Parathyroid adenoma (tissue), 2 donors: ENCODE results near the gene SSU72.
"Not testable (repeated sequence)": the region's sequence is repeated elsewhere in the genome, so short reads cannot be mapped to it uniquely, and the experiment has no call there.

Source experiments
- H2AFZ ChIP-seq: fragments of 300-600 bp; sonication (generic); one replicate; pipeline ENCODE4 v1.7.0; 2017; ENCODE audit warnings: antibody characterized with exemption, mild to moderate bottlenecking
- H3K27ac ChIP-seq: fragments of 300-600 bp; sonication (generic); one replicate; pipeline ENCODE4 v1.7.0; 2017
- H3K27me3 ChIP-seq: fragments of 300-600 bp; sonication (generic); one replicate; pipeline ENCODE4 v1.7.0; 2017; ENCODE audit warnings: low read length; ENCODE audit not compliant: control insufficient read depth, insufficient read depth
- H3K36me3 ChIP-seq: fragments of 300-600 bp; sonication (generic); one replicate; pipeline ENCODE4 v1.7.0; 2017; ENCODE audit warnings: low read length; ENCODE audit not compliant: control insufficient read depth, insufficient read depth
- H3K4me1 ChIP-seq: fragments of 300-600 bp; sonication (generic); one replicate; pipeline ENCODE4 v1.7.0; 2017; ENCODE audit warnings: control low read depth
- H3K4me2 ChIP-seq: fragments of 300-600 bp; sonication (generic); one replicate; pipeline ENCODE4 v1.7.0; 2017; ENCODE audit warnings: low read length
- H3K4me3 ChIP-seq: fragments of 300-600 bp; sonication (generic); one replicate; pipeline ENCODE4 v1.7.0; 2017; ENCODE audit warnings: low read depth, low read length
- H3K79me2 ChIP-seq: fragments of 300-600 bp; sonication (generic); one replicate; pipeline ENCODE4 v1.7.0; 2017; ENCODE audit warnings: control low read depth
- H3K9ac ChIP-seq: fragments of 300-600 bp; sonication (generic); one replicate; pipeline ENCODE4 v1.7.0; 2017; ENCODE audit warnings: mild to moderate bottlenecking
- H3K9me3 ChIP-seq: fragments of 300-600 bp; sonication (generic); one replicate; pipeline ENCODE4 v1.7.0; 2017; ENCODE audit warnings: low read length; ENCODE audit not compliant: control insufficient read depth
- TF ChIP-seq, protein P1 (sequence below): fragments of 300-600 bp; sonication (generic); IDR thresholded peaks from one replicate; pipeline ENCODE4 v1.7.0; 2017; ENCODE audit warnings: antibody characterized with exemption, mild to moderate bottlenecking
- donor health status: primary hyperparathyroidism.

SSU72 gene

DNA sequence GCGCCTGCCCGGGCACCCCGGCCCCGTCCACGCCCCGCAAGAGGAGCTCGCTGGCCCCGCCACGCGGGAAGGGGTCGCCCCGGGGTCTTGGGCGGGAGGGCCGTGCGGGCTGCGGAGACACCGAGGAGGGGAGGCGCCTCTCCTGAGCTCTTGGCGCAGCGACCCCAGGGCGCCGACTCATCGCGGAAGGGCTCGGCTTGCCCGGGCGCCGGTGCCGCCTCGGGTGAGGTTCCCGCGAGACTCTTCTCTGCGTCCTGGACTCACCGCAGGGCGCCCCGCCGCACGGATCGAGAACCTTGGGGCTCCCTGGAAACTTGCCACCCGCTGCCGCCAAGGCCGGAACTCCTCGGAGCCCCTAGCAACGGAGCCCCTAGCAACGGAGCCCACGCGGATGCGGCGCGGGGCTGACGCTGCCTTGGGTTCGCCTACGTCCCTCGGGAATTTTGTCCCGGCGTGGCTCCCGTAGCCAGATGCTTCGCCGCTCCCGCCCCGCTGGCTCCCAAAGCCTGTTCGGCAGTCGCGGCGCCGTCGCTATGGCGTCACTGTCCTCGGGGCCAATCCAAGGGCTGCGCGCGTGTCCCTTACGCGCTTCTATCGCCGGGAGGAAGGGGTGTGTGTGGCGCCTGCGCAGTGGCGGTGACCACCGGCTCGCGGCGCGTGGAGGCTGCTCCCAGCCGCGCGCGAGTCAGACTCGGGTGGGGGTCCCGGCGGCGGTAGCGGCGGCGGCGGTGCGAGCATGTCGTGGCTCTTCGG is 63.0 kb downstream of the SSU72 start, which contains the start of gene ATAD3A:
Gene ATAD3A, plus strand, starts transcription at position 630 of the 753 bp plus-strand sequence. Its CDS starts 107 bp downstream, at position 737.
- no peaks in the 10 kb centered on the region for H3K9me3 ChIP-seq
- H3K79me2 ChIP-seq, result no peaks in the 10 kb centered on the region
- H3K36me3 ChIP-seq, result no peaks in the 10 kb centered on the region
- peak within 1 kb of the TSS; percentile 83 for H3K27ac ChIP-seq
- H3K4me3 ChIP-seq, result peak within 1 kb of the TSS; percentile 91
- peak within 1 kb of the TSS; percentile 81 for H2AFZ ChIP-seq
- H3K4me1 ChIP-seq, result peaks cover 3% of the 10 kb centered on the region
- no peaks in the 10 kb centered on the region for H3K27me3 ChIP-seq
- peak within 1 kb of the TSS; percentile 97 for H3K4me2 ChIP-seq
- TF ChIP-seq, protein P1, sequence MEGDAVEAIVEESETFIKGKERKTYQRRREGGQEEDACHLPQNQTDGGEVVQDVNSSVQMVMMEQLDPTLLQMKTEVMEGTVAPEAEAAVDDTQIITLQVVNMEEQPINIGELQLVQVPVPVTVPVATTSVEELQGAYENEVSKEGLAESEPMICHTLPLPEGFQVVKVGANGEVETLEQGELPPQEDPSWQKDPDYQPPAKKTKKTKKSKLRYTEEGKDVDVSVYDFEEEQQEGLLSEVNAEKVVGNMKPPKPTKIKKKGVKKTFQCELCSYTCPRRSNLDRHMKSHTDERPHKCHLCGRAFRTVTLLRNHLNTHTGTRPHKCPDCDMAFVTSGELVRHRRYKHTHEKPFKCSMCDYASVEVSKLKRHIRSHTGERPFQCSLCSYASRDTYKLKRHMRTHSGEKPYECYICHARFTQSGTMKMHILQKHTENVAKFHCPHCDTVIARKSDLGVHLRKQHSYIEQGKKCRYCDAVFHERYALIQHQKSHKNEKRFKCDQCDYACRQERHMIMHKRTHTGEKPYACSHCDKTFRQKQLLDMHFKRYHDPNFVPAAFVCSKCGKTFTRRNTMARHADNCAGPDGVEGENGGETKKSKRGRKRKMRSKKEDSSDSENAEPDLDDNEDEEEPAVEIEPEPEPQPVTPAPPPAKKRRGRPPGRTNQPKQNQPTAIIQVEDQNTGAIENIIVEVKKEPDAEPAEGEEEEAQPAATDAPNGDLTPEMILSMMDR, result no peak
- no peak within 1 kb of the TSS for H3K9ac ChIP-seq

DNA sequence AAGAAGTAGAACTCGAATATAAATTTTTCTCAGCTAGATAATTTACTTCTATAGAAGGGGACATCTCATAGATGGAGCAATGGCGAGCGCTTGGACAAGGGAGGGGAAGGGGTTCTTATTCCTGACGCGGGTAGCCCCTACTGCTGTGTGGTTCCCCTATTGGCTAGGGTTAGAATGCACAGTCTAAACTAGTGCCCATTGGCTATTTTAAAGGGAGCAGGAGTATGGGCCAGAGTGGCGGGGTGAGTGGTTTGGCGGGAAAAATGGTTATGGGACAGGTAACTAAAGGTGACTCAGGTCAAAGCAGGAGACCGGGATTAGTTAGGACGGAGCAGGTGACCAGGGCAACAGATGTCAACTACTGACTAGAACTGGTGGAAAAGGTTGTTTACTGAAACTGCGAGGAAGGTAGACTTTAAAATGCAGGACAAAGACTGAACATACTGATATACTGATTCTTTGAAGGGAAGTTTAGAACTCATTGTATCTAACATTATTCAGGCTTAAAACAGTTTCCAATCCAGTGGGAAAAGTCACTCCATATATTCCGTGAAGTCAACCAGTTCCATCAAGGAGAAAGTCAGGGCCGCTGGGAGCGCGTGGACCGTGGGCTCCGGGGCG is 63.6 kb downstream of the SSU72 start:
- Histone ChIP-seq H3K36me3 (no peaks in the 10 kb centered on the region), H3K27me3 (no peaks in the 10 kb centered on the region), H2AFZ (peak overlapping the region; percentile 81), H3K27ac (peak overlapping the region; percentile 83), H3K79me2 (no peaks in the 10 kb centered on the region), H3K9ac (no peak overlapping the region), H3K4me3 (peak overlapping the region; percentile 91), H3K4me2 (peak overlapping the region; percentile 97), H3K9me3 (no peaks in the 10 kb centered on the region), H3K4me1 (peaks cover 3% of the 10 kb centered on the region)
- TF ChIP-seq, protein P1, result no peak

DNA sequence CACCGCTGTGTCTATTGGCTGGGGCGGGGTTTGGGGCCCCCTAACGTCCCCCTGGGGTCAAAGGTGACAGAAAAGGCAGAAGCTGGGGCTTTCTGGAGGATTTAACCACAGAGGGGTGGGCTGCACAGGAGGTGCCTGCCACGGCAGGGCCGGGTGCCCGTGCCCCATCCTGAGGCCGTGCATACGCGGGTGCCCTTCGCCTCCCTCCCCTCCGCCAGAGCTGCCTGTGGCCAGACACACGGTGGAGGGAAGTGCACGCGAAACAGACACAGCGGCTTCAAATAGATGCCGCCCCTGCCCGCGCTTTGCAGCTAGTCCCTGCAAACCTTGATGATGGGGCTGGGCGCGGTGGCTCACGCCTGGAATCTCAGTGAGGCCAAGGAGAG is 65.2 kb downstream of the SSU72 start:
- H3K36me3 ChIP-seq, H3K27me3 ChIP-seq, H3K9ac ChIP-seq, H3K4me2 ChIP-seq, H3K79me2 ChIP-seq, H3K4me3 ChIP-seq, H3K27ac ChIP-seq, H2AFZ ChIP-seq, H3K4me1 ChIP-seq, H3K9me3 ChIP-seq: not testable (repeated sequence)

DNA sequence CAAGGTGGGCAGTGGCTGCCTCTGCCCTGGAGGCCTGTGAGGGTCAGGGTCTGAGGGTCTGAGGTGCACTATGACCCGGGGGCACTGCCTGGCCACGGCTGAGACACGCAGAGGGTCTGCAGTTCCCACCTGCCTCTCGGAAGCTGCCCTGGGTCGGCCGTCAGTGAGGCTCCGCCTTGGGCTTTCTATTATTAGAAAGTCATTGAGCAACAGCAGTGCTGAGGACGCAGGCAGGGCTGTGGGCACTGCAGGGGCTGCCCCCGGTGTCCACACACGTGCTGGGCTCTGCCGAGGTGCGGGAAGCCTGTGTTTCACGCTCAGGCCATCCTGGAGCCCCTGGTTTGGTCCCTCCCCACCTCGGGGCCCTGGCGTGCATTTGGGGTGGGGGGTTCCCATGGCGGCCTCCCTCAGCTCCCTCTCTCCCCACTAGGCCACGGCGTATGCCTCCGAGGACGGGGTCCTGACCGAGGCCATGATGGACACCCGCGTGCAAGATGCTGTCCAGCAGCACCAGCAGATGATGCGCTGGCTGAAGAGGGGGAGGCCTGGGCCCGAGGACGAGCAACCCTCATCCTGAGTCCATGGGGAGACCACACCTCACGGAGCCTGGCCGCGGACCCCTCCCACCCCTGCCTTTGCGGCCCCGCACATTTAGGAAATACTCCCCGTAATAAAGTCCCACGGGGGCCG is 65.7 kb downstream of the SSU72 start:
- H3K27me3 ChIP-seq, H3K4me1 ChIP-seq, H2AFZ ChIP-seq, H3K4me2 ChIP-seq, H3K79me2 ChIP-seq, H3K4me3 ChIP-seq, H3K9ac ChIP-seq, H3K36me3 ChIP-seq, H3K27ac ChIP-seq, H3K9me3 ChIP-seq: not testable (repeated sequence)

DNA sequence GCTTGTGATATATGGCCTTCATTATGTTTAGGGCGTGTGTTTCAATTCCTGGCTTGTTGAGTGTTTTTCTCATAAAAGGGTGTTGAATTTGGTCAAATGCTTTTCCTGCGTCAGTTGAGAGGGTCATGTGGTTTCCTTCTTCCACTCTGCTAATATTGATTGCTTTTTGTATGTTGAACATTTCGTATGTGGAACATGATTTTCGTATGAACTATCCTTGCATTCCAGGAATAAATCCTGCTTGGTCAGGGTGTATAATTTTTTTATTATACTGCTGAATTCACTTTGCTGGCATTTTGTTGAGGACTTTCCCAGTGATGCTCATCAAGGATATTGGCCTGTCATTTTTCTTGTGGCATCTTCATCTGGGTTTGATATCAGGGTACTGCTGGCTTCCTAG is 67.4 kb downstream of the SSU72 start:
- TF ChIP-seq, protein P1, result no peak
- Histone ChIP-seq H3K9me3 (no peaks in the 10 kb centered on the region), H3K9ac (no peak overlapping the region), H3K4me3 (no peak overlapping the region), H3K4me2 (no peak overlapping the region), H3K36me3 (no peaks in the 10 kb centered on the region), H3K4me1 (peaks cover 3% of the 10 kb centered on the region), H3K79me2 (no peaks in the 10 kb centered on the region), H3K27ac (no peak overlapping the region), H3K27me3 (no peaks in the 10 kb centered on the region), H2AFZ (no peak overlapping the region)

DNA sequence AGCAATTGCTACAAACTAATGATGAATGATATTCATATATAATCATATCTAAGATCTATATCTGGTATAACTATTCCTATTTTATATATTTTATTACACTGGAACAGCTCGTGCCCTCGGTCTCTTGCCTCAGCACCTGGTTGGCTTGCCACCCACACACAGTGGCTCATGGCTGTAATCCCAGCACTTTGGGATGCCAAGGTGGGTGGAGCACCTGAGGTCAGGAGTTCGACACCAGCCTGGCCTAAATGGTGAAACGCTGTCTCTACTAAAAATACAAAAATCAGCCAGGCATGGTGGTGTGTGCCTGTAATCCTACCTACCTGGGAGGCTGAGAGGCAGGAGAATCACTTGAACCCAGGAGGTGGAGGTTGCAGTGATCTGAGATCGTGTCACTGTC is 68.9 kb downstream of the SSU72 start:
- not testable (repeated sequence) for H3K9ac ChIP-seq, H3K36me3 ChIP-seq, H3K27me3 ChIP-seq, H3K4me3 ChIP-seq, H3K4me1 ChIP-seq, H3K4me2 ChIP-seq, H3K9me3 ChIP-seq, H3K79me2 ChIP-seq
- Histone ChIP-seq H3K27ac (peak overlapping the region; percentile 77), H2AFZ (peak overlapping the region; percentile 75)
